ENCODE data around the gene MRPS23.

MRPS23 gene

GRCh38 chr17:57895382-57896060 is 45.7 kb upstream of the MRPS23 start:
- Histone ChIP-seq H3K27ac (ENCODE audit: low read depth, low read length, poor library complexity, severe bottlenecking) (no peak overlapping the region), H3F3A (ENCODE audit: insufficient read depth, low read length) (no peaks in the 10 kb centered on the region), H3K4me2 (ENCODE audit: low read length) (no peak overlapping the region), H2AFZ (ENCODE audit: low read length) (no peak overlapping the region), H3K36me3 (ENCODE audit: insufficient read depth, low read length) (no peaks in the 10 kb centered on the region), H3K9me2 (ENCODE audit: low read depth, low read length) (no peaks in the 10 kb centered on the region), H3K4me1 (ENCODE audit: insufficient read depth, low read length, severe bottlenecking) (no peaks in the 10 kb centered on the region), H4K20me1 (ENCODE audit: insufficient read depth, low read length) (no peaks in the 10 kb centered on the region), H3K27me3 (ENCODE audit: insufficient read depth, low read length) (peaks cover 9% of the 10 kb centered on the region; the same call in 1 of the 2 replicates), H3K9me3 (ENCODE audit: low read length) (no peaks in the 10 kb centered on the region), H3K79me2 (ENCODE audit: insufficient read depth, low read length) (no peaks in the 10 kb centered on the region), H3K9ac (ENCODE audit: low read length) (no peak overlapping the region), H3K4me3 (ENCODE audit: low read depth, low read length, poor library complexity, severe bottlenecking) (no peak overlapping the region)
- TF ChIP-seq EZH2 (IDR thresholded peaks at IDR 0.05; ENCODE audit: borderline replicate concordance, low read length) (no peak), CTCF (IDR thresholded peaks at IDR 0.05; ENCODE audit: low read length) (no peak)

GRCh38 chr17:57894848-57895247 is 45.0 kb upstream of the MRPS23 start:
- Histone ChIP-seq H4K20me1 (ENCODE audit: insufficient read depth, low read length) (no peaks in the 10 kb centered on the region), H3K27me3 (ENCODE audit: insufficient read depth, low read length) (peaks cover 9% of the 10 kb centered on the region; the same call in 1 of the 2 replicates), H2AFZ (ENCODE audit: low read length) (no peak overlapping the region), H3K4me1 (ENCODE audit: insufficient read depth, low read length, severe bottlenecking) (no peaks in the 10 kb centered on the region), H3K79me2 (ENCODE audit: insufficient read depth, low read length) (no peaks in the 10 kb centered on the region), H3K4me3 (ENCODE audit: low read depth, low read length, poor library complexity, severe bottlenecking) (no peak overlapping the region), H3K4me2 (ENCODE audit: low read length) (no peak overlapping the region), H3K9me3 (ENCODE audit: low read length) (no peaks in the 10 kb centered on the region), H3K36me3 (ENCODE audit: insufficient read depth, low read length) (no peaks in the 10 kb centered on the region), H3K9me2 (ENCODE audit: low read depth, low read length) (no peaks in the 10 kb centered on the region), H3F3A (ENCODE audit: insufficient read depth, low read length) (no peaks in the 10 kb centered on the region), H3K27ac (ENCODE audit: low read depth, low read length, poor library complexity, severe bottlenecking) (no peak overlapping the region), H3K9ac (ENCODE audit: low read length) (no peak overlapping the region)
- TF ChIP-seq CTCF (IDR thresholded peaks at IDR 0.05; ENCODE audit: low read length) (no peak), EZH2 (IDR thresholded peaks at IDR 0.05; ENCODE audit: borderline replicate concordance, low read length) (no peak)

GRCh38 chr17:57892820-57893595 is 43.2 kb upstream of the MRPS23 start:
- H4K20me1 ChIP-seq (ENCODE audit: insufficient read depth, low read length): no peaks in the 10 kb centered on the region
- no peaks in the 10 kb centered on the region for H3K4me1 ChIP-seq (ENCODE audit: insufficient read depth, low read length, severe bottlenecking)
- no peaks in the 10 kb centered on the region for H3K36me3 ChIP-seq (ENCODE audit: insufficient read depth, low read length)
- H3K9me2 ChIP-seq (ENCODE audit: low read depth, low read length): no peaks in the 10 kb centered on the region
- no peak overlapping the region for H2AFZ ChIP-seq (ENCODE audit: low read length)
- H3K9me3 ChIP-seq (ENCODE audit: low read length): no peaks in the 10 kb centered on the region
- H3F3A ChIP-seq (ENCODE audit: insufficient read depth, low read length): no peaks in the 10 kb centered on the region
- TF ChIP-seq CTCF (IDR thresholded peaks at IDR 0.05; ENCODE audit: low read length): peak; percentile 34; the same call in 1 of the 2 replicates
- TF ChIP-seq EZH2 (IDR thresholded peaks at IDR 0.05; ENCODE audit: borderline replicate concordance, low read length): no peak
- H3K4me3 ChIP-seq (ENCODE audit: low read depth, low read length, poor library complexity, severe bottlenecking): no peak overlapping the region
- peaks cover 14% of the 10 kb centered on the region for H3K27me3 ChIP-seq (ENCODE audit: insufficient read depth, low read length)
- no peaks in the 10 kb centered on the region for H3K79me2 ChIP-seq (ENCODE audit: insufficient read depth, low read length)
- no peak overlapping the region for H3K9ac ChIP-seq (ENCODE audit: low read length)
- H3K4me2 ChIP-seq (ENCODE audit: low read length): no peak overlapping the region
- H3K27ac ChIP-seq (ENCODE audit: low read depth, low read length, poor library complexity, severe bottlenecking): no peak overlapping the region
